Measurements from ENCODE around the gene SPTBN5. TPM values are rescaled to one million over a fixed set of nuclear protein-coding genes. Genes with fewer than 3 reads are reported as not detected.

Gene SPTBN5
- total and polyA plus RNA-seq, 2 donors (not counting 1 experiment from before 2014, with no cell fraction given) = 0.55 to 1.4 TPM

GRCh38 chr15:41829959-41830646 lies 63.8 kb downstream of the SPTBN5 start:
- peaks cover 43% of the 10 kb centered on the region for H3K79me2 ChIP-seq (ENCODE audit: control insufficient read depth, insufficient read depth, low read length)
- H3K27ac ChIP-seq (ENCODE audit: low read length in 2 of 2) = no peak overlapping the region
- H3K27me3 ChIP-seq (replicated peaks in 1 of 4; ENCODE audit: control extremely low read depth in 1 of 4, control insufficient read depth in 3 of 4, insufficient read depth in 4 of 4, low read length in 3 of 4) = no peaks in the 10 kb centered on the region
- H3K4me3 Mint-ChIP-seq = no peak overlapping the region
- peaks cover 43% of the 10 kb centered on the region for H4K20me1 ChIP-seq (ENCODE audit: control insufficient read depth, insufficient read depth, low read length, poor library complexity, severe bottlenecking)
- no peaks in the 10 kb centered on the region for H3K27me3 Mint-ChIP-seq
- 99% methylated on average over 13 of the region's 13 CpGs for WGBS (ENCODE audit: insufficient coverage)
- H2AFZ ChIP-seq (ENCODE audit: insufficient read depth, low read depth, low read length, poor library complexity, severe bottlenecking) = no peak overlapping the region
- TF ChIP-seq, protein P1, sequence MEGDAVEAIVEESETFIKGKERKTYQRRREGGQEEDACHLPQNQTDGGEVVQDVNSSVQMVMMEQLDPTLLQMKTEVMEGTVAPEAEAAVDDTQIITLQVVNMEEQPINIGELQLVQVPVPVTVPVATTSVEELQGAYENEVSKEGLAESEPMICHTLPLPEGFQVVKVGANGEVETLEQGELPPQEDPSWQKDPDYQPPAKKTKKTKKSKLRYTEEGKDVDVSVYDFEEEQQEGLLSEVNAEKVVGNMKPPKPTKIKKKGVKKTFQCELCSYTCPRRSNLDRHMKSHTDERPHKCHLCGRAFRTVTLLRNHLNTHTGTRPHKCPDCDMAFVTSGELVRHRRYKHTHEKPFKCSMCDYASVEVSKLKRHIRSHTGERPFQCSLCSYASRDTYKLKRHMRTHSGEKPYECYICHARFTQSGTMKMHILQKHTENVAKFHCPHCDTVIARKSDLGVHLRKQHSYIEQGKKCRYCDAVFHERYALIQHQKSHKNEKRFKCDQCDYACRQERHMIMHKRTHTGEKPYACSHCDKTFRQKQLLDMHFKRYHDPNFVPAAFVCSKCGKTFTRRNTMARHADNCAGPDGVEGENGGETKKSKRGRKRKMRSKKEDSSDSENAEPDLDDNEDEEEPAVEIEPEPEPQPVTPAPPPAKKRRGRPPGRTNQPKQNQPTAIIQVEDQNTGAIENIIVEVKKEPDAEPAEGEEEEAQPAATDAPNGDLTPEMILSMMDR (IDR thresholded peaks at IDR 0.05) = no peak
- no peak for TF ChIP-seq EZH2 (IDR thresholded peaks at IDR 0.05; ENCODE audit: borderline replicate concordance, insufficient read depth, low read depth, low read length, poor library complexity, severe bottlenecking)
- DNase-seq = no peak
- H3K27ac Mint-ChIP-seq = no peak overlapping the region
- ChIA-PET POLR2A (no interaction called here), CTCF (interaction anchor here (2.2 kb wide), 1 partner anchor 74 kb away, joined by 7 read pairs; no protein-coding TSS in a partner anchor)
- intact Hi-C loops (cut with micrococcal nuclease) = loop anchor here (2.0 to 5.0 kb wide), 3 partner anchors 169 to 442 kb away; partner anchors contain the start of genes GANC, MGA, RPAP1 and TMEM87A
- H3K4me2 ChIP-seq (replicated peaks; ENCODE audit: low read depth, low read length, poor library complexity, severe bottlenecking) = no peak overlapping the region
- peaks cover 0 to 7% of the 10 kb centered on the region in 2 experiments for H3K36me3 ChIP-seq (replicated peaks in 1 of 2; ENCODE audit: control extremely low read depth in 1 of 2, control insufficient read depth in 1 of 2, extremely low read depth in 1 of 2, insufficient read depth in 2 of 2, low read length in 1 of 2)
- no peak overlapping the region for H3K9ac ChIP-seq (ENCODE audit: low read length)
- H3K4me1 Mint-ChIP-seq = peaks cover 27% of the 10 kb centered on the region
- no peaks in the 10 kb centered on the region for H3K9me3 Mint-ChIP-seq (ENCODE audit: insufficient read depth)
- ATAC-seq (ENCODE audit: low read depth) = no peak
- H3K4me1 ChIP-seq (ENCODE audit: control insufficient read depth in 2 of 2, insufficient read depth in 2 of 2, low read length in 2 of 2) = peaks cover 16 to 28% of the 10 kb centered on the region in 2 donors
- H3K9me3 ChIP-seq (ENCODE audit: control extremely low read depth in 1 of 3, control insufficient read depth in 2 of 3, insufficient read depth in 1 of 3, low read length in 2 of 3) = no peaks in the 10 kb centered on the region
- H3K4me3 ChIP-seq (ENCODE audit: control extremely low read depth in 1 of 5, extremely low read depth in 1 of 5, insufficient read depth in 1 of 5, low read depth in 2 of 5, low read length in 4 of 5) = no peak overlapping the region

DNA sequence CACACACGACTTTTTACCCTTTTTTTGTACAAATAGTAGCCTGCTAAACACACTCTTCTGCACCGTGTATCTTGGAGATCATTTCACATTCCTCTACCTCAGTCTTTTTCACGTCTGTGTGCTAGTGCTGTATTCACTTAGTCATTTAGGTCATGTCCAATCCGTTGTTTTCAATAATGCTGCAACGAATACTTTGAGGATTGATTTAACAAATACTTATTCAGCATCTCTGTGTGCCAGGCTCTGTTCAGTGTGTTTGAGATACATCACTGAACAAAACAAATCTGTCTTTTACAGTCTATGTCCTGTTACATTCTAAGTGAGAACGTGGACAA lies 65.1 kb downstream of the SPTBN5 start:
- H3K4me3 ChIP-seq (ENCODE audit: control extremely low read depth in 1 of 5, extremely low read depth in 1 of 5, insufficient read depth in 1 of 5, low read depth in 2 of 5, low read length in 4 of 5) = peak overlapping the region; percentile 54 to 95 (median 87)
- H3K27me3 Mint-ChIP-seq = no peaks in the 10 kb centered on the region
- POLR2A ChIA-PET = no interaction called here

More for the DNA sequence above, 65.1 kb downstream of the SPTBN5 start:
- CTCF ChIA-PET = interaction anchor here (1.0 to 3.3 kb wide), 2 partner anchors 55 to 76 kb away, joined by 4 to 21 read pairs; partner anchors contain the start of gene MAPKBP1
- Mint-ChIP-seq H3K4me3 (peak overlapping the region; percentile 86), H3K27ac (no peak overlapping the region), H3K9me3 (ENCODE audit: insufficient read depth) (no peaks in the 10 kb centered on the region), H3K4me1 (peaks cover 27% of the 10 kb centered on the region)
- Histone ChIP-seq H3K4me2 (replicated peaks; ENCODE audit: low read depth, low read length, poor library complexity, severe bottlenecking) (peak overlapping the region; percentile 100), H4K20me1 (ENCODE audit: control insufficient read depth, insufficient read depth, low read length, poor library complexity, severe bottlenecking) (peaks cover 32% of the 10 kb centered on the region), H2AFZ (ENCODE audit: insufficient read depth, low read depth, low read length, poor library complexity, severe bottlenecking) (peak overlapping the region; percentile 94), H3K36me3 (replicated peaks in 1 of 2; ENCODE audit: control extremely low read depth in 1 of 2, control insufficient read depth in 1 of 2, extremely low read depth in 1 of 2, insufficient read depth in 2 of 2, low read length in 1 of 2) (peaks cover 0 to 10% of the 10 kb centered on the region in 2 experiments), H3K79me2 (ENCODE audit: control insufficient read depth, insufficient read depth, low read length) (peaks cover 35% of the 10 kb centered on the region), H3K27me3 (replicated peaks in 1 of 4; ENCODE audit: control extremely low read depth in 1 of 4, control insufficient read depth in 3 of 4, insufficient read depth in 4 of 4, low read length in 3 of 4) (no peaks in the 10 kb centered on the region), H3K27ac (ENCODE audit: low read length in 2 of 2) (no peak overlapping the region), H3K4me1 (ENCODE audit: control insufficient read depth in 2 of 2, insufficient read depth in 2 of 2, low read length in 2 of 2) (peaks cover 16 to 28% of the 10 kb centered on the region in 2 donors), H3K9me3 (ENCODE audit: control extremely low read depth in 1 of 3, control insufficient read depth in 2 of 3, insufficient read depth in 1 of 3, low read length in 2 of 3) (no peaks in the 10 kb centered on the region), H3K9ac (ENCODE audit: low read length) (peak overlapping the region; percentile 68)
- DNase-seq (no peak), ATAC-seq (ENCODE audit: low read depth) (no peak)
- intact Hi-C loops (cut with micrococcal nuclease) = loop anchor here (1.0 to 5.0 kb wide), 8 partner anchors 54 to 444 kb away; partner anchors contain the start of genes EHD4, GANC, MAPKBP1 and MGA
- no peak for TF ChIP-seq EZH2 (IDR thresholded peaks at IDR 0.05; ENCODE audit: borderline replicate concordance, insufficient read depth, low read depth, low read length, poor library complexity, severe bottlenecking)
- TF ChIP-seq, protein P1 (IDR thresholded peaks at IDR 0.05) = no peak
- WGBS (ENCODE audit: insufficient coverage) = 40% methylated on average over 1 of the region's 6 CpGs

Data from B cell (primary cell).